ENCODE results near the gene CIITA. TPM values are rescaled to one million over a fixed set of nuclear protein-coding genes. Genes with fewer than 3 reads are reported as not detected.

Gene CIITA
- total and polyA plus RNA-seq, 2 experiments from 2014 or later, result 0.09 TPM; not detected in 1

- H3K9me3 ChIP-seq (ENCODE audit: low read depth), result no peaks in the 10 kb centered on the region
- peaks cover 78% of the 10 kb centered on the region for H3K79me2 ChIP-seq (ENCODE audit: insufficient read depth)
- H3K27ac ChIP-seq, result peak within 1 kb of the TSS; percentile 49
- peak within 1 kb of the TSS; percentile 92 for H3K4me2 ChIP-seq (ENCODE audit: unreplicated experiment)
- no peaks in the 10 kb centered on the region for H3K36me3 ChIP-seq (ENCODE audit: low read depth)
- in situ Hi-C loops (cut with MboI), result no loop called here
- H3F3A ChIP-seq (ENCODE audit: insufficient read depth), result no peaks in the 10 kb centered on the region
- H3K4me1 ChIP-seq (ENCODE audit: insufficient read depth), result peaks cover 44% of the 10 kb centered on the region
- TF ChIP-seq EZH2phosphoT487 (IDR thresholded peaks at IDR 0.05; ENCODE audit: insufficient read depth, low read depth) (no peak), EZH2 (IDR thresholded peaks at IDR 0.05; ENCODE audit: insufficient read depth, poor library complexity, severe bottlenecking) (no peak)
- peak; percentile 97 for DNase-seq
- no peaks in the 10 kb centered on the region for H3K27me3 ChIP-seq (replicated peaks; ENCODE audit: insufficient read depth)
- WGBS, 2 experiments (ENCODE audit: low coverage in 1 of 2, low lambda C conversion rate in 2 of 2, missing lambda C conversion rate in 2 of 2), result 7 to 8% methylated on average over 31 to 45 of the region's 55 CpGs
- peak within 1 kb of the TSS; percentile 98 for H2AFZ ChIP-seq
- H3K4me3 ChIP-seq, result peak within 1 kb of the TSS; percentile 92
- H4K20me1 ChIP-seq (ENCODE audit: insufficient read depth), result no peaks in the 10 kb centered on the region; the same call in none of the 2 replicates
- peak within 1 kb of the TSS; percentile 88 for H3K9ac ChIP-seq
- H3K9me2 ChIP-seq (ENCODE audit: insufficient read depth), result no peaks in the 10 kb centered on the region
Observed at GRCh38 chr16:10942352-10943063, 65.5 kb downstream of the CIITA start, which contains the start of gene DEXI. TSS of gene DEXI (minus strand) at chr16:10942468. CDS start at chr16:10942005, 463 bp downstream.

GRCh38 chr16:10943064-10943353 is 66.0 kb downstream of the CIITA start:
- Histone ChIP-seq H3K9me3 (ENCODE audit: low read depth) (no peaks in the 10 kb centered on the region), H3K27ac (no peak overlapping the region; the same call in 1 of the 2 replicates), H2AFZ (peak overlapping the region; percentile 98), H3K79me2 (ENCODE audit: insufficient read depth) (peaks cover 73% of the 10 kb centered on the region), H4K20me1 (ENCODE audit: insufficient read depth) (no peaks in the 10 kb centered on the region; the same call in none of the 2 replicates), H3F3A (ENCODE audit: insufficient read depth) (no peaks in the 10 kb centered on the region), H3K4me2 (ENCODE audit: unreplicated experiment) (peak overlapping the region; percentile 78), H3K9ac (no peak overlapping the region), H3K36me3 (ENCODE audit: low read depth) (no peaks in the 10 kb centered on the region), H3K4me3 (peak overlapping the region; percentile 92), H3K9me2 (ENCODE audit: insufficient read depth) (no peaks in the 10 kb centered on the region), H3K27me3 (replicated peaks; ENCODE audit: insufficient read depth) (no peaks in the 10 kb centered on the region), H3K4me1 (ENCODE audit: insufficient read depth) (peaks cover 41% of the 10 kb centered on the region)
- 47 to 51% methylated on average over 7 of the region's 7 CpGs for WGBS, 2 experiments (ENCODE audit: low coverage in 1 of 2, low lambda C conversion rate in 2 of 2, missing lambda C conversion rate in 2 of 2)
- DNase-seq, result no peak
- in situ Hi-C loops (cut with MboI), result no loop called here
- TF ChIP-seq EZH2 (IDR thresholded peaks at IDR 0.05; ENCODE audit: insufficient read depth, poor library complexity, severe bottlenecking) (no peak), EZH2phosphoT487 (IDR thresholded peaks at IDR 0.05; ENCODE audit: insufficient read depth, low read depth) (no peak)

- DNase-seq, result peak; percentile 100
- Histone ChIP-seq H3K4me1 (ENCODE audit: insufficient read depth) (peaks cover 34% of the 10 kb centered on the region), H3K9me2 (ENCODE audit: insufficient read depth) (no peaks in the 10 kb centered on the region), H3F3A (ENCODE audit: insufficient read depth) (no peaks in the 10 kb centered on the region), H3K4me3 (peak within 1 kb of the TSS; percentile 92), H4K20me1 (ENCODE audit: insufficient read depth) (no peaks in the 10 kb centered on the region; the same call in none of the 2 replicates), H3K36me3 (ENCODE audit: low read depth) (no peaks in the 10 kb centered on the region), H2AFZ (peak within 1 kb of the TSS; percentile 81), H3K79me2 (ENCODE audit: insufficient read depth) (peaks cover 71% of the 10 kb centered on the region), H3K9ac (peak within 1 kb of the TSS; percentile 82), H3K4me2 (ENCODE audit: unreplicated experiment) (peak within 1 kb of the TSS; percentile 99), H3K27ac (no peak within 1 kb of the TSS), H3K9me3 (ENCODE audit: low read depth) (no peaks in the 10 kb centered on the region), H3K27me3 (replicated peaks; ENCODE audit: insufficient read depth) (no peaks in the 10 kb centered on the region)
- 1% methylated on average over 63 to 82 of the region's 86 CpGs for WGBS, 2 experiments (ENCODE audit: low coverage in 1 of 2, low lambda C conversion rate in 2 of 2, missing lambda C conversion rate in 2 of 2)
- in situ Hi-C loops (cut with MboI), result no loop called here
- TF ChIP-seq EZH2phosphoT487 (IDR thresholded peaks at IDR 0.05; ENCODE audit: insufficient read depth, low read depth) (no peak), EZH2 (IDR thresholded peaks at IDR 0.05; ENCODE audit: insufficient read depth, poor library complexity, severe bottlenecking) (no peak)
Observed at GRCh38 chr16:10944249-10945064, 67.5 kb downstream of the CIITA start, which contains the start of gene CLEC16A. TSS of gene CLEC16A (plus strand) at chr16:10944564. CDS start at chr16:10944718, 154 bp downstream.

DNA sequence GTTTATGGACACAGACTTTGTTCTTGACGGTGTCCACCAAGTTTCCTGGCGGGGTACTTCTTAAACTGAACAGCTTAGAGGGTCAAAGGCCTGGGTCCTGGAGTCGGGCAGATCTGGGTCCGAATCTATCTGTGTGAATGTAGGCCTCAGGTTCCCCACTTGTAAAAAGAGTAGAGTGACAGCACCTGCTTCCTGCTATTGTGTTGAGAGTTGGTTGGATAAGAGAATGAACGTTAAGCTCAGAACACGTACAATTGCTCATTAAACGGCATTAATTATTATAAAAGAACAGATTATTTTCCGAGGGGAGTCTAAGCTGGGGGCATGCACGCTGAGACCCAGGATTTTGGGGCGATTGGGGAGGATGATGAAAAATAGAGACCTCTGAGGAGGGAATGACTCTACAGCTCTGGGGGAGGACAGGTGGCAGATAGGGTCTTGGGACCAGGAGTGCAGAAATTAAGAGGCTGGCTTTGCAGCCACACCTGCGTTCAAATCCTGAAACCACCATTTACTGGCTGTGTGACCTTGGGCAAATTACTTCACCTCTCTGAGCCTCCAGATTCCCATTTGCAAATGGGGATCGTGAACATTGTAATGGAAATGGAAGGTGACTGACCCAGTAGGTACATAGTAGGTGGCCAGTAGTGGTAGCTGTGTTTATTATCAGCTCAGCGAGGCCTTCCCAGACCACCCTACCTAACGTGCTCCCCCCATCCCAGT is 68.2 kb downstream of the CIITA start:
- peak overlapping the region; percentile 81 for H2AFZ ChIP-seq
- 35 to 37% methylated on average over 14 of the region's 14 CpGs for WGBS, 2 experiments (ENCODE audit: low coverage in 1 of 2, low lambda C conversion rate in 2 of 2, missing lambda C conversion rate in 2 of 2)
- TF ChIP-seq EZH2phosphoT487 (IDR thresholded peaks at IDR 0.05; ENCODE audit: insufficient read depth, low read depth) (no peak), EZH2 (IDR thresholded peaks at IDR 0.05; ENCODE audit: insufficient read depth, poor library complexity, severe bottlenecking) (no peak)

More for the DNA sequence above, 68.2 kb downstream of the CIITA start:
- DNase-seq, result no peak
- Histone ChIP-seq H3K36me3 (ENCODE audit: low read depth) (no peaks in the 10 kb centered on the region), H3K9me2 (ENCODE audit: insufficient read depth) (no peaks in the 10 kb centered on the region), H3K4me3 (peak overlapping the region; percentile 92), H3K4me1 (ENCODE audit: insufficient read depth) (peaks cover 31% of the 10 kb centered on the region), H3K27ac (no peak overlapping the region), H3F3A (ENCODE audit: insufficient read depth) (no peaks in the 10 kb centered on the region), H3K9ac (peak overlapping the region; percentile 82), H3K79me2 (ENCODE audit: insufficient read depth) (peaks cover 71% of the 10 kb centered on the region), H3K27me3 (replicated peaks; ENCODE audit: insufficient read depth) (no peaks in the 10 kb centered on the region), H4K20me1 (ENCODE audit: insufficient read depth) (no peaks in the 10 kb centered on the region; the same call in 1 of the 2 replicates), H3K9me3 (ENCODE audit: low read depth) (no peaks in the 10 kb centered on the region), H3K4me2 (ENCODE audit: unreplicated experiment) (peak overlapping the region; percentile 99)
- in situ Hi-C loops (cut with MboI), result no loop called here

Measured in GM23248 (cell line).